ENCODE measurements around the gene RABGAP1L. TPM values are rescaled to one million over a fixed set of nuclear protein-coding genes. Genes with fewer than 3 reads are reported as not detected.

Gene RABGAP1L
- total RNA-seq, 1 experiment from 2014 or later: 57.4 TPM

DNA sequence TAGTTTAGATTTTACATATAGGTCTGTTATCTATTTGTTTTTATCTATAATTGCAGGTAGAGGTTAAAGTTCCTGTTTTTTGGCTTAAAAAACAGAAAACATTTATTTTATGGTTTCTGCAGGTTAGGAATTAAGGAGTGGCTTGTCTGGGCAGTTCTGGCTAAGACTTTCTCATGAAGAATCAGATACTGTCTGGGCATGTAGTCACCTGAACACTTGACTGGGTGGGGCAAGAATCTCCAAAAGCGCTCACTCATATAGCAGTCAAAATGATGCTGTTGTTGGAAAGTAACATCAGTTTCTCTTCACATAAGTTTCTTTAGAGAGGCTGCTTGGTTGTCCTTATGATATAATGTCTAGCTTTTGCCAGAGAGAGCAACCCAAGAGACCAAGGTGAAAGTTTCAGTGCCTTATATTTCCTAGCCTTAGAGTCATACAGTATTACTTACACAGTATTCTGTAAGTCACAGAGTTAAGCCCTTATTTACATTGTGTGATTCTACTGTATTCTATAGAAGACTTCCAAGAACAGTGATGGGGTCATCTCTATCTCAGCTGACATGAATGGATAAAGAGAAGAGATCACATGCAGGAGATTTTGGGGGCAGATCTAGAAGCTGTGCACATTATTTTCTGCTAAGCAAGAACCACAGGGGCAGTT, 163.0 kb downstream of the RABGAP1L start:
- Histone ChIP-seq H3F3A (ENCODE audit: insufficient read depth, low read depth) (no peaks in the 10 kb centered on the region), H3K27ac (no peak overlapping the region), H3K27me3 (ENCODE audit: insufficient read depth, low read depth) (no peaks in the 10 kb centered on the region), H2AFZ (no peak overlapping the region), H3K4me1 (replicated peaks; ENCODE audit: insufficient read depth) (no peaks in the 10 kb centered on the region), H4K20me1 (ENCODE audit: insufficient read depth) (no peaks in the 10 kb centered on the region), H3K36me3 (ENCODE audit: low read depth) (0 out of 2 replicates have a peak, but pooled peaks cover 3% of the 10 kb centered on the region), H3K79me2 (ENCODE audit: low read depth) (no peaks in the 10 kb centered on the region), H3K4me3 (no peak overlapping the region), H3K9me3 (ENCODE audit: insufficient read depth, low read depth) (no peaks in the 10 kb centered on the region; the same call in 1 of the 2 replicates), H3K4me2 (no peak overlapping the region), H3K9me2 (ENCODE audit: insufficient read depth) (no peaks in the 10 kb centered on the region; the same call in 1 of the 2 replicates)
- intact Hi-C loops (cut with micrococcal nuclease; ENCODE audit: unreplicated experiment): no loop called here
- BruUV-seq (replicated peaks): no TSS peak
- no peak for DNase-seq
- ChIA-PET CTCF (no interaction called here), POLR2A (ENCODE audit: unreplicated experiment) (no interaction called here)
- TF ChIP-seq CTCF (conservative IDR thresholded peaks at IDR 0.05) (no peak), EZH2 (IDR thresholded peaks at IDR 0.05; ENCODE audit: low read depth) (no peak)

DNA sequence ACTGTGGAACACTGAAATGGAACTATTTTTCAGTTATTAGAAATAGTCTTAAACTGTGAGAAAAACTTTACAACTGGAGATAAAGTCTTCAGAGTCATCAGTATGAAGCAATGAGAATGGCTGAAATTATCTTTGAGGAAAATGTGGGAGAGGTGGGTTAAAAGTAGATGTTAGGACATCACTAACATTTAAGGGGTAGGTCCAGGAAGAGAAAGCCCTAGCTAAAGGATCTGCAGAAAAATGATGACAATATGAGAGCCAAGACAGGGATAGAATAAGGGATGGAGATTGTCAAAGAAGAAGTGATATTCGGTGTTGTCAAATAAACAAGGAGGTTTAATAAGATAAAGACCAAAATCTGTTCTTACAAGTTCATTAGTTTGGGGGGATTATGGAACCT, 165.2 kb downstream of the RABGAP1L start:
- Histone ChIP-seq H3K27ac (no peak overlapping the region), H3K9me2 (ENCODE audit: insufficient read depth) (no peaks in the 10 kb centered on the region; the same call in 1 of the 2 replicates), H3K4me2 (no peak overlapping the region), H3K27me3 (ENCODE audit: insufficient read depth, low read depth) (no peaks in the 10 kb centered on the region), H3K4me3 (no peak overlapping the region), H3K4me1 (replicated peaks; ENCODE audit: insufficient read depth) (no peaks in the 10 kb centered on the region), H3K9me3 (ENCODE audit: insufficient read depth, low read depth) (no peaks in the 10 kb centered on the region; the same call in 1 of the 2 replicates), H4K20me1 (ENCODE audit: insufficient read depth) (no peaks in the 10 kb centered on the region), H3K79me2 (ENCODE audit: low read depth) (no peaks in the 10 kb centered on the region), H3K36me3 (ENCODE audit: low read depth) (0 out of 2 replicates have a peak, but pooled peaks cover 3% of the 10 kb centered on the region), H2AFZ (no peak overlapping the region), H3F3A (ENCODE audit: insufficient read depth, low read depth) (no peaks in the 10 kb centered on the region)
- DNase-seq: no peak
- no peak for TF ChIP-seq CTCF (conservative IDR thresholded peaks at IDR 0.05)
- TF ChIP-seq EZH2 (IDR thresholded peaks at IDR 0.05; ENCODE audit: low read depth): no peak
- no TSS peak for BruUV-seq (replicated peaks)
- ChIA-PET POLR2A (ENCODE audit: unreplicated experiment) (no interaction called here), CTCF (no interaction called here)
- intact Hi-C loops (cut with micrococcal nuclease; ENCODE audit: unreplicated experiment): no loop called here

DNA sequence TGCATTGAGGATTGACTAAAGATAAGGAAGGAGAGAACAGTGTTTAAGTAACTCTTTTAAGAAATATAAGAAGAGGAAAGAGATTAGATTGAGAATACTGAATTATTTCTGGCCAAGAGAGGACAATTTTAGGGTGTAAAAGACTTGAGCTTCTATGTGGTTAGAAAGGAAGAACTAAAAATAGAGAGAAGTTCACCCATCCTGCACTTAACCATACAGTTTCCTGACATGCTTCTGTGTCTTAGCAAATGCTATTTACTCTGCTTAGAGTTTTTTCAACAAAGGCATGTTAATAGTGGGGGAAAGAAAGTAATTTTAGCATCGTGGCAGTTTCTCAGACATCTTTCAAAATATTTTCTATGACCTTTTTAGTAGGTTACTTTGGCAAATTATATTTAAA, 165.6 kb downstream of the RABGAP1L start:
- no peak overlapping the region for H3K27ac ChIP-seq
- H3K36me3 ChIP-seq (ENCODE audit: low read depth): 0 out of 2 replicates have a peak, but pooled peaks cover 3% of the 10 kb centered on the region
- H3K9me3 ChIP-seq (ENCODE audit: insufficient read depth, low read depth): no peaks in the 10 kb centered on the region; the same call in 1 of the 2 replicates
- DNase-seq: no peak
- no peak overlapping the region for H3K4me2 ChIP-seq
- H3F3A ChIP-seq (ENCODE audit: insufficient read depth, low read depth): no peaks in the 10 kb centered on the region
- intact Hi-C loops (cut with micrococcal nuclease; ENCODE audit: unreplicated experiment): no loop called here
- no peaks in the 10 kb centered on the region; the same call in 1 of the 2 replicates for H3K9me2 ChIP-seq (ENCODE audit: insufficient read depth)
- no peaks in the 10 kb centered on the region for H3K79me2 ChIP-seq (ENCODE audit: low read depth)
- CTCF ChIA-PET: no interaction called here
- no TSS peak for BruUV-seq (replicated peaks)
- H3K4me1 ChIP-seq (replicated peaks; ENCODE audit: insufficient read depth): no peaks in the 10 kb centered on the region
- no peak overlapping the region for H2AFZ ChIP-seq
- H3K4me3 ChIP-seq: no peak overlapping the region
- TF ChIP-seq CTCF (conservative IDR thresholded peaks at IDR 0.05) (no peak), EZH2 (IDR thresholded peaks at IDR 0.05; ENCODE audit: low read depth) (no peak)
- no peaks in the 10 kb centered on the region for H4K20me1 ChIP-seq (ENCODE audit: insufficient read depth)
- POLR2A ChIA-PET (ENCODE audit: unreplicated experiment): no interaction called here
- H3K27me3 ChIP-seq (ENCODE audit: insufficient read depth, low read depth): no peaks in the 10 kb centered on the region
